HTERT RPE-1 (cell line): ENCODE results near the gene CARM1.

ENCODE experiments used
- in situ Hi-C: fragments of 300-500 bp; cut with MboI; formaldehyde crosslinking; loops from 4 replicates; pipeline ENCODE4 v1.14.3; 2020; ENCODE audit warnings: low sequenced_read_pairs

The CARM1 gene

DNA sequence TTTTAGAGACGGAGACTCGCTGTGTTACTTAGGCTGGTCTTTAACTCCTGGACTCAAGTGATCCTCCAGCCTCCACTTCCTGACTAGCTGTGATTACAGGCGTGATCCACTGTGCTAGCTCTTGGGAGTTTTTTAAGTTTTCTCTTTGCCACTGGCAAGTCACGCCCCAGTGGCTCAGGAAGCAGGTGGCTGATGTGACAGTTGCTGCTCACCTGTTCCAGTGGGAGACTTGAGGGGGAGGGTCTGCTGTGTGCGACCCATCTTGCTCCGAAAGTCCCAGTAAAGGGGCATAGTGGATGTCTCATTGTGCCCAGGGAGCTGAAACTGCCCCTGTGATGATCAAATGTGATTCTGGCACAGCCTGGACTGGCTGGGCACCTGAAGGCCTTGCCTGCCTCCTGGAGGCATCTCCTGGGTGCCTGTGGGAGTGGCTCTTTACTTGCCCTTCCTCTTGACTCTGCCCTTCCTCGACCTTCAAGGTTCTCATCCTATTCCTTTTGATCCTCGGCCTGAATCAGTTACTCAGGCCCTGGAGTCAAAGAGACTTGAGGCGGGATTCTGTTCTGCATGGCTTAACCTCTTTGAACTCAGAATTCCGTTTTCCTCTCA lies 97.3 kb downstream of the CARM1 start:
- in situ Hi-C loops: no loop called here

DNA sequence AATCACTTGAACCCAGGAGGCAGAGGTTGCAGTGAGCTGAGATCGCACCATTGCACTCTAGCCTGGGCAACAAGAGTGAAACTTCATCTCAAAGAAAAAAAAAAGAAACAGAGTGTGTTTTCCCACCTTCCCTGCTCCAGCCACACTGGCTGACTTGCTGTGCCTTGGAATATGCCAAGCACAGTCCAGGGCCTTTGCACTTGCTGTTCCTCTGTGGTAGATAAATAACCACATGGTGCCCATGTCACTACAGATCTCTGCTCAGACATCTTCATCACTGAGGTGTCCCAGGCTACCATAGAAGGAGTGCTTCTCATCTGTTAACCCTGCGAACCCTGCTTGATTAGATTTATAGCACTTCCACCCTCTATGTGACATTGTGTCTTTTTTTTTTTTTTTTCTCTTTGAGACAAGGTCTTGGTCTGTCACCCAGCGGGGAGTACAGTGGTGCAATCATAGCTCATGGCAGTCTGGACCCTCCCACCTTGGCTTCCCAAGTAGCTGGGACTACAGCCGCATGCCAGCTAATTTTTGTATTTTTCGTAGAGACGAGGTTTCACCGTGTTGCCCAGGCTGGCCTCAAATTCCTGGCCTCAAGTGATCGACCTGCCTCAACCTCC lies 99.9 kb downstream of the CARM1 start:
- in situ Hi-C loops: no loop called here
